Measurements from ENCODE around the gene ADCY4. TPM values are rescaled to one million over a fixed set of nuclear protein-coding genes. Genes with fewer than 3 reads are reported as not detected.

ADCY4 gene
- total and polyA plus RNA-seq, 4 donors, result 3.5 to 16.0 (median 10.5) TPM

DNA sequence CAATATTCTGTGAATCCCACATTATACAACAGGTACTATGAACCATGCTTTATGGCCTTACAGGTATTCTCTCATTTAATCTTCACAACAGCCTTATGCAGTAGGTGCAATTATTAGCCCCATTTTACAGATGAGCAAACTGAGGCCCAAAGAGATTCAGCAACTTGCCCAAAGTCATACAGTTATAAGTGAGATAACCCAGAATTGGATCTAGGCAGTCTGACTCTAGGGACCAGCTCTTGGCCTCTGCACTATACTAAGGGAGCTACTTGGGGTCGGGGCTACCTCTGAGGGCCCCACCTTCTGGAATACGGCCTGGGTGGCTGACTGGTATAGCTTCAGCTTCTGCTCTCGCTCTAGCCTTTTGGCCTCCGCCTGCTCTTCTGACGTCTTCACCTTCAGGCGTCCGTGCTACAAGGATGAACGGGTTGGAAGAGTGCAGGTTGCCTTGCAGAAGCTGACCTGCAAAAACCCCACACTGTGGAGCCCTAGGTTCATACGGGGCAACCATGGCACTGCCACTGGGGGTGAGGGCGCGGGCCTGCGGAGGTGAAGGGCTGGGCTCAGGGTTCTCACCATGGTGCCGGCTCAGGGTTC, 64.2 kb downstream of the ADCY4 start:
- Histone ChIP-seq H3K4me1 (ENCODE audit: control insufficient read depth, insufficient read depth, low read length) (peaks cover 6% of the 10 kb centered on the region), H3K9me3 (ENCODE audit: control insufficient read depth, insufficient read depth, low read length) (no peaks in the 10 kb centered on the region), H3K4me3 (ENCODE audit: low read depth, low read length) (peak overlapping the region; percentile 86), H3K27ac (ENCODE audit: low read depth, low read length) (peak overlapping the region; percentile 90), H3K27me3 (ENCODE audit: control insufficient read depth, insufficient read depth, low read length) (no peaks in the 10 kb centered on the region), H3K36me3 (ENCODE audit: control insufficient read depth, insufficient read depth, low read length) (peaks cover 43% of the 10 kb centered on the region)
- peak in 1 of 6 donors; percentile 17 for DNase-seq (ENCODE audit: low read depth in 4 of 6, low spot score in 6 of 6)
- 14% methylated on average over 11 of the region's 13 CpGs for WGBS (ENCODE audit: insufficient coverage)

GRCh38 chr14:24269910-24270536, 64.8 kb downstream of the ADCY4 start:
- Histone ChIP-seq H3K27me3 (ENCODE audit: control insufficient read depth, insufficient read depth, low read length) (no peaks in the 10 kb centered on the region), H3K4me3 (ENCODE audit: low read depth, low read length) (no peak overlapping the region), H3K36me3 (ENCODE audit: control insufficient read depth, insufficient read depth, low read length) (peaks cover 49% of the 10 kb centered on the region), H3K27ac (ENCODE audit: low read depth, low read length) (no peak overlapping the region), H3K9me3 (ENCODE audit: control insufficient read depth, insufficient read depth, low read length) (no peaks in the 10 kb centered on the region), H3K4me1 (ENCODE audit: control insufficient read depth, insufficient read depth, low read length) (peaks cover 6% of the 10 kb centered on the region)
- 98% methylated on average over 12 of the region's 14 CpGs for WGBS (ENCODE audit: insufficient coverage)
- DNase-seq (ENCODE audit: low read depth in 4 of 6, low spot score in 6 of 6), result no peak

GRCh38 chr14:24269368-24269767, 65.5 kb downstream of the ADCY4 start:
- no peak for DNase-seq (ENCODE audit: low read depth in 4 of 6, low spot score in 6 of 6)
- Histone ChIP-seq H3K4me1 (ENCODE audit: control insufficient read depth, insufficient read depth, low read length) (peaks cover 6% of the 10 kb centered on the region), H3K4me3 (ENCODE audit: low read depth, low read length) (no peak overlapping the region), H3K36me3 (ENCODE audit: control insufficient read depth, insufficient read depth, low read length) (peaks cover 54% of the 10 kb centered on the region), H3K27ac (ENCODE audit: low read depth, low read length) (no peak overlapping the region), H3K27me3 (ENCODE audit: control insufficient read depth, insufficient read depth, low read length) (no peaks in the 10 kb centered on the region), H3K9me3 (ENCODE audit: control insufficient read depth, insufficient read depth, low read length) (no peaks in the 10 kb centered on the region)
- WGBS (ENCODE audit: insufficient coverage), result 93% methylated on average over 8 of the region's 8 CpGs

Small RNAs within 50 kb of the gene (small RNA-seq; reads per million reads assigned to genes)
- gene RF00026 (ENCODE audit: low replicate concordance), result not detected

Other genes starting within 250 kb of the ADCY4 start
Only the 30 nearest of the 33 such genes appear.
- gene NRL, start 220.1 kb downstream of the ADCY4 start, total RNA-seq, result 1 to 10 TPM; 1.8 to 2.4 TPM
- gene NRL, start 220.1 kb downstream of the ADCY4 start, polyA plus RNA-seq (ENCODE audit: insufficient read length in 2 of 2), result 1 to 10 TPM; 3.5 to 4.8 TPM
- gene FITM1, start 204.4 kb downstream of the ADCY4 start, total RNA-seq, result under 1 TPM in 1 of 2 donors, not detected in 1; 0.77 TPM
- gene FITM1, start 204.4 kb downstream of the ADCY4 start, polyA plus RNA-seq (ENCODE audit: insufficient read length in 2 of 2), result 1 to 10 TPM; 1.1 to 1.2 TPM
- 100 to 1,000 TPM in 1 of 2 donors, 10 to 100 TPM in 1; 49.0 to 134 TPM for gene PSME1, start 198.9 kb downstream of the ADCY4 start, total RNA-seq
- gene PSME1, start 198.9 kb downstream of the ADCY4 start, polyA plus RNA-seq (ENCODE audit: insufficient read length in 2 of 2), result 100 to 1,000 TPM in 1 of 2 donors, 10 to 100 TPM in 1; 96.2 to 103 TPM
- 10 to 100 TPM; 11.0 to 20.1 TPM for gene EMC9, start 193.5 kb downstream of the ADCY4 start, total RNA-seq
- 10 to 100 TPM; 31.2 to 37.2 TPM for gene EMC9, start 193.5 kb downstream of the ADCY4 start, polyA plus RNA-seq (ENCODE audit: insufficient read length in 2 of 2)
- gene PSME2, start 188.5 kb downstream of the ADCY4 start, total RNA-seq, result 100 to 1,000 TPM in 1 of 2 donors, 10 to 100 TPM in 1; 59.4 to 136 TPM
- gene PSME2, start 188.5 kb downstream of the ADCY4 start, polyA plus RNA-seq (ENCODE audit: insufficient read length in 2 of 2), result 100 to 1,000 TPM; 112 to 115 TPM
- 10 to 100 TPM; 17.8 to 47.3 TPM for gene RNF31, start 187.6 kb downstream of the ADCY4 start, total RNA-seq
- gene RNF31, start 187.6 kb downstream of the ADCY4 start, polyA plus RNA-seq (ENCODE audit: insufficient read length in 2 of 2), result 10 to 100 TPM; 50.2 to 56.8 TPM
- 10 to 100 TPM; 50.0 to 81.4 TPM for gene IRF9, start 173.8 kb downstream of the ADCY4 start, total RNA-seq
- gene IRF9, start 173.8 kb downstream of the ADCY4 start, polyA plus RNA-seq (ENCODE audit: insufficient read length in 2 of 2), result 10 to 100 TPM; 68.6 to 74.0 TPM
- 10 to 100 TPM; 18.7 to 21.8 TPM for gene REC8, start 163.0 kb downstream of the ADCY4 start, total RNA-seq
- gene REC8, start 163.0 kb downstream of the ADCY4 start, polyA plus RNA-seq (ENCODE audit: insufficient read length in 2 of 2), result 100 to 1,000 TPM in 1 of 2 donors, 10 to 100 TPM in 1; 95.9 to 129 TPM
- gene IPO4, start 146.3 kb downstream of the ADCY4 start, total RNA-seq, result 10 to 100 TPM in 1 of 2 donors, 1 to 10 TPM in 1; 9.2 to 28.2 TPM
- gene IPO4, start 146.3 kb downstream of the ADCY4 start, polyA plus RNA-seq (ENCODE audit: insufficient read length in 2 of 2), result 10 to 100 TPM; 19.4 to 22.7 TPM
- gene TM9SF1, start 139.6 kb downstream of the ADCY4 start, total RNA-seq, result 10 to 100 TPM; 36.6 to 62.9 TPM
- 10 to 100 TPM; 30.7 to 36.8 TPM for gene TM9SF1, start 139.6 kb downstream of the ADCY4 start, polyA plus RNA-seq (ENCODE audit: insufficient read length in 2 of 2)
- not detected for gene TSSK4, start 129.4 kb downstream of the ADCY4 start, total RNA-seq
- gene TSSK4, start 129.4 kb downstream of the ADCY4 start, polyA plus RNA-seq (ENCODE audit: insufficient read length in 2 of 2), result 10 to 100 TPM in 1 of 2 donors, 1 to 10 TPM in 1; 7.4 to 15.2 TPM
- gene CHMP4A, start 121.6 kb downstream of the ADCY4 start, total RNA-seq, result 10 to 100 TPM; 23.2 to 44.2 TPM
- gene CHMP4A, start 121.6 kb downstream of the ADCY4 start, polyA plus RNA-seq (ENCODE audit: insufficient read length in 2 of 2), result 10 to 100 TPM; 48.9 to 62.9 TPM
- 10 to 100 TPM; 22.1 to 46.2 TPM for gene MDP1, start 119.0 kb downstream of the ADCY4 start, total RNA-seq
- gene MDP1, start 119.0 kb downstream of the ADCY4 start, polyA plus RNA-seq (ENCODE audit: insufficient read length in 2 of 2), result 10 to 100 TPM; 19.5 to 21.3 TPM
- 100 to 1,000 TPM in 1 of 2 donors, 10 to 100 TPM in 1; 79.6 to 278 TPM for gene NEDD8, start 102.7 kb downstream of the ADCY4 start, total RNA-seq
- gene NEDD8, start 102.7 kb downstream of the ADCY4 start, polyA plus RNA-seq (ENCODE audit: insufficient read length in 2 of 2), result 100 to 1,000 TPM; 229 to 250 TPM
- 10 to 100 TPM; 57.5 to 77.4 TPM for gene GMPR2, start 102.1 kb downstream of the ADCY4 start, total RNA-seq
- 10 to 100 TPM; 84.0 to 96.9 TPM for gene GMPR2, start 102.1 kb downstream of the ADCY4 start, polyA plus RNA-seq (ENCODE audit: insufficient read length in 2 of 2)
- gene TINF2, start 92.4 kb downstream of the ADCY4 start, total RNA-seq, result 10 to 100 TPM; 41.9 to 64.1 TPM
- gene TINF2, start 92.4 kb downstream of the ADCY4 start, polyA plus RNA-seq (ENCODE audit: insufficient read length in 2 of 2), result 10 to 100 TPM; 51.8 to 59.1 TPM
- 1 to 10 TPM in 1 of 2 donors, under 1 TPM in 1; 0.99 to 6.2 TPM for gene TGM1, start 71.9 kb downstream of the ADCY4 start, total RNA-seq
- gene TGM1, start 71.9 kb downstream of the ADCY4 start, polyA plus RNA-seq (ENCODE audit: insufficient read length in 2 of 2), result 1 to 10 TPM; 4.9 to 6.1 TPM
- gene RABGGTA, start 63.5 kb downstream of the ADCY4 start, total RNA-seq, result 10 to 100 TPM; 23.1 to 23.5 TPM
- 10 to 100 TPM; 31.8 to 42.9 TPM for gene RABGGTA, start 63.5 kb downstream of the ADCY4 start, polyA plus RNA-seq (ENCODE audit: insufficient read length in 2 of 2)
- 10 to 100 TPM; 12.6 to 20.2 TPM for gene DHRS1, start 35.3 kb downstream of the ADCY4 start, total RNA-seq
- gene DHRS1, start 35.3 kb downstream of the ADCY4 start, polyA plus RNA-seq (ENCODE audit: insufficient read length in 2 of 2), result 10 to 100 TPM; 31.1 to 47.5 TPM
- gene NOP9, start 35.2 kb downstream of the ADCY4 start, total RNA-seq, result 10 to 100 TPM; 18.7 to 21.5 TPM
- gene NOP9, start 35.2 kb downstream of the ADCY4 start, polyA plus RNA-seq (ENCODE audit: insufficient read length in 2 of 2), result 10 to 100 TPM; 25.7 to 27.7 TPM
- gene CIDEB, start 27.1 kb downstream of the ADCY4 start, total RNA-seq, result 10 to 100 TPM in 1 of 2 donors, 1 to 10 TPM in 1; 4.9 to 14.8 TPM
- gene CIDEB, start 27.1 kb downstream of the ADCY4 start, polyA plus RNA-seq (ENCODE audit: insufficient read length in 2 of 2), result 1 to 10 TPM; 6.3 to 7.8 TPM
- 1 to 10 TPM; 1.4 to 3.6 TPM for gene LTB4R2, start 24.9 kb downstream of the ADCY4 start, total RNA-seq
- 1 to 10 TPM; 2.5 to 3.3 TPM for gene LTB4R2, start 24.9 kb downstream of the ADCY4 start, polyA plus RNA-seq (ENCODE audit: insufficient read length in 2 of 2)
- 1 to 10 TPM; 2.7 to 2.8 TPM for gene LTB4R, start 23.6 kb downstream of the ADCY4 start, total RNA-seq
- gene LTB4R, start 23.6 kb downstream of the ADCY4 start, polyA plus RNA-seq (ENCODE audit: insufficient read length in 2 of 2), result 1 to 10 TPM; 3.8 to 6.2 TPM
- 1 to 10 TPM; 1.4 to 3.1 TPM for gene RIPK3, start 4.9 kb upstream of the ADCY4 start, total RNA-seq
- gene RIPK3, start 4.9 kb upstream of the ADCY4 start, polyA plus RNA-seq (ENCODE audit: insufficient read length in 2 of 2), result 1 to 10 TPM; 1.4 to 2.0 TPM
- gene NFATC4, start 33.1 kb upstream of the ADCY4 start, total RNA-seq, result 10 to 100 TPM; 10.8 to 63.3 TPM
- gene NFATC4, start 33.1 kb upstream of the ADCY4 start, polyA plus RNA-seq (ENCODE audit: insufficient read length in 2 of 2), result 10 to 100 TPM; 23.6 to 42.0 TPM
- gene NYNRIN, start 63.9 kb upstream of the ADCY4 start, total RNA-seq, result 10 to 100 TPM; 14.8 to 37.4 TPM
- 10 to 100 TPM; 25.3 to 35.0 TPM for gene NYNRIN, start 63.9 kb upstream of the ADCY4 start, polyA plus RNA-seq (ENCODE audit: insufficient read length in 2 of 2)
- gene CBLN3, start 94.6 kb upstream of the ADCY4 start, total RNA-seq, result 1 to 10 TPM in 1 of 2 donors, under 1 TPM in 1; 0.59 to 2.4 TPM
- 1 to 10 TPM; 1.4 to 1.7 TPM for gene CBLN3, start 94.6 kb upstream of the ADCY4 start, polyA plus RNA-seq (ENCODE audit: insufficient read length in 2 of 2)
- gene KHNYN, start 94.9 kb upstream of the ADCY4 start, total RNA-seq, result 10 to 100 TPM; 24.4 to 38.3 TPM
- gene KHNYN, start 94.9 kb upstream of the ADCY4 start, polyA plus RNA-seq (ENCODE audit: insufficient read length in 2 of 2), result 10 to 100 TPM; 19.4 to 21.7 TPM
- gene SDR39U1, start 107.7 kb upstream of the ADCY4 start, total RNA-seq, result 10 to 100 TPM; 18.5 to 34.4 TPM
- 10 to 100 TPM; 88.7 to 96.8 TPM for gene SDR39U1, start 107.7 kb upstream of the ADCY4 start, polyA plus RNA-seq (ENCODE audit: insufficient read length in 2 of 2)
- not detected for gene CMA1, start 173.2 kb upstream of the ADCY4 start, total RNA-seq
- gene CMA1, start 173.2 kb upstream of the ADCY4 start, polyA plus RNA-seq (ENCODE audit: insufficient read length in 2 of 2), result not detected

All from spinal cord (tissue), 10 donors.